Liver (tissue), 9 donors: ENCODE data around the gene TRIOBP. TPM values are rescaled to one million over a fixed set of nuclear protein-coding genes. Genes with fewer than 3 reads are reported as not detected.

Experiments used
- DNase-seq: peaks from one replicate; pipeline ENCODE4 v3.0.0-alpha.2; 2017; ENCODE audit warnings: low spot score
- H3K27ac ChIP-seq, 2 donors: one replicate each; pipeline ENCODE4 v1.7.0; 2013; ENCODE audit warnings: inconsistent platforms in 2 of 2, low read length in 2 of 2, control low read depth in 1 of 2, low read depth in 1 of 2, mild to moderate bottlenecking in 1 of 2
- H3K27me3 ChIP-seq, 4 donors: one replicate each; pipeline versions ENCODE4 v1.6.1 to v1.7.0; 2013; ENCODE audit warnings: low read length in 3 of 4, inconsistent platforms in 1 of 4, mild to moderate bottlenecking in 1 of 4, moderate library complexity in 1 of 4; ENCODE audit not compliant: control insufficient read depth in 4 of 4, insufficient read depth in 4 of 4
- H3K36me3 ChIP-seq, 4 donors: one replicate each; pipeline versions ENCODE4 v1.6.1 to v1.7.0; 2013; ENCODE audit warnings: low read length in 3 of 4, mild to moderate bottlenecking in 3 of 4, low read depth in 1 of 4, moderate library complexity in 1 of 4; ENCODE audit not compliant: control insufficient read depth in 4 of 4, insufficient read depth in 3 of 4
- H3K4me1 ChIP-seq, 4 donors: one replicate each; pipeline versions ENCODE4 v1.6.1 to v1.7.0; 2013; ENCODE audit warnings: low read length in 3 of 4, mild to moderate bottlenecking in 3 of 4, moderate library complexity in 1 of 4; ENCODE audit not compliant: control insufficient read depth in 4 of 4, insufficient read depth in 4 of 4
- H3K4me3 ChIP-seq, 3 donors: one replicate each; pipeline versions ENCODE4 v1.6.1 to v1.7.0; 2013; ENCODE audit warnings: low read length in 3 of 3, control low read depth in 1 of 3, low read depth in 1 of 3, mild to moderate bottlenecking in 1 of 3
- H3K9ac ChIP-seq, 2 donors: one replicate each; pipeline ENCODE4 v1.7.0; 2013; ENCODE audit warnings: low read length in 2 of 2, mild to moderate bottlenecking in 2 of 2, moderate library complexity in 2 of 2, control low read depth in 1 of 2, low read depth in 1 of 2
- H3K9me3 ChIP-seq, 4 donors: one replicate each; pipeline versions ENCODE4 v1.6.1 to v1.7.0; 2013; ENCODE audit warnings: low read length in 3 of 4; ENCODE audit not compliant: control insufficient read depth in 4 of 4
- EGR1 ChIP-seq, 2 donors: IDR thresholded peaks; 2 replicates each; pipeline ENCODE4 v1.6.1; 2016 to 2018; ENCODE audit warnings: antibody characterized with exemption in 2 of 2, low read depth in 2 of 2
- FOXA1 ChIP-seq: IDR thresholded peaks from 2 replicates; pipeline ENCODE4 v1.6.1; 2016; ENCODE audit warnings: antibody characterized with exemption
- FOXA2 ChIP-seq: IDR thresholded peaks from 2 replicates; pipeline ENCODE4 v1.6.1; 2016; ENCODE audit warnings: antibody characterized with exemption
- GABPA ChIP-seq, 2 donors: IDR thresholded peaks in 1 of 2; conservative IDR thresholded peaks in 1 of 2; 2 replicates each; pipeline ENCODE4 v1.6.1; 2016; ENCODE audit warnings: antibody characterized with exemption in 2 of 2, mild to moderate bottlenecking in 1 of 2, moderate library complexity in 1 of 2
- HNF4G ChIP-seq: IDR thresholded peaks from 2 replicates; pipeline ENCODE4 v1.6.1; 2016; ENCODE audit warnings: antibody characterized with exemption
- NR2F2 ChIP-seq: IDR thresholded peaks from 2 replicates; pipeline ENCODE4 v1.6.1; 2016; ENCODE audit warnings: antibody characterized with exemption
- RAD21 ChIP-seq, 2 donors: IDR thresholded peaks; 2 replicates each; pipeline ENCODE4 v1.6.1; 2016; ENCODE audit warnings: antibody characterized with exemption in 2 of 2, mild to moderate bottlenecking in 2 of 2
- RXRA ChIP-seq, 2 donors: IDR thresholded peaks; 2 replicates each; pipeline ENCODE4 v1.6.1; 2017 to 2018; ENCODE audit warnings: antibody characterized with exemption in 2 of 2, mild to moderate bottlenecking in 1 of 2
- SP1 ChIP-seq: IDR thresholded peaks from 2 replicates; pipeline ENCODE4 v1.6.1; 2018; ENCODE audit warnings: antibody characterized with exemption, mild to moderate bottlenecking
- TAF1 ChIP-seq: conservative IDR thresholded peaks from 2 replicates; pipeline ENCODE4 v1.6.1; 2016; ENCODE audit warnings: antibody characterized with exemption, mild to moderate bottlenecking
- WGBS: extraction: QIAGEN DNeasy Blood & Tissue Kit; methylation state at CpG from one replicate; pipeline ENCODE4 v1.1.7; 2013; 5-methylcytosine and 5-hydroxymethylcytosine counted together
- polyA plus RNA-seq, 2 donors: library from polyadenylated mRNA; stranded (reverse) in 1 of 2; unstranded in 1 of 2; fragments of 200-250 nt in 1 of 2; fragments of >200 nt in 1 of 2; fragmentation: Nextera tagmentation in 1 of 2; extraction: Ambion mirVana in 1 of 2; gene quantifications; one replicate each; pipeline versions ENCODE4 v1.2.1 to v1.2.3, GENCODE V29; 2013 to 2015
- total RNA-seq, 2 donors: library from RNA; depleted of rRNA; stranded (reverse); fragments of >200 nt; gene quantifications; one replicate each; pipeline ENCODE4 v1.2.3, GENCODE V29; 2014
- TF ChIP-seq, protein P1 (sequence below): IDR thresholded peaks from 2 replicates; pipeline ENCODE4 v1.6.1; 2016; ENCODE audit warnings: antibody characterized with exemption
- TF ChIP-seq, protein P2 (sequence below): IDR thresholded peaks from 2 replicates; pipeline ENCODE4 v1.6.1; 2016; ENCODE audit warnings: antibody characterized with exemption
- TF ChIP-seq, protein P3 (sequence below): IDR thresholded peaks from 2 replicates; pipeline ENCODE4 v1.6.1; 2016; ENCODE audit warnings: antibody characterized with exemption, mild to moderate bottlenecking
- TF ChIP-seq, protein P4 (sequence below): IDR thresholded peaks from 2 replicates; pipeline ENCODE4 v1.6.1; 2016; ENCODE audit warnings: antibody characterized with exemption
- TF ChIP-seq, protein P5 (sequence below): fragments of 150-350 bp; IDR thresholded peaks from 2 replicates; pipeline ENCODE4 v1.5.1; 2017; ENCODE audit warnings: improper control_type of control experiment, low read depth, low read length; ENCODE audit not compliant: missing input control
- donor health status: healthy.
- donor health status: healthy.
- donor health status: healthy.
- donor health status: healthy.
- donor health status: healthy.

Gene TRIOBP
- total and polyA plus RNA-seq, 4 donors = 4.8 to 41.1 (median 21.6) TPM

GRCh38 chr22:37809672-37810333 is 113.0 kb downstream of the TRIOBP start:
- WGBS = 92% methylated on average over 5 of the region's 5 CpGs
- Histone ChIP-seq H3K4me3 (no peak overlapping the region), H3K9ac (no peak overlapping the region)

More at GRCh38 chr22:37809672-37810333, 113.0 kb downstream of the TRIOBP start:
- H3K27me3 ChIP-seq = no peaks in the 10 kb centered on the region
- no peak for DNase-seq
- H3K9me3 ChIP-seq = no peaks in the 10 kb centered on the region
- peaks cover 5 to 35% (median 31%) of the 10 kb centered on the region in 4 donors for H3K4me1 ChIP-seq
- TF ChIP-seq, protein P1, sequence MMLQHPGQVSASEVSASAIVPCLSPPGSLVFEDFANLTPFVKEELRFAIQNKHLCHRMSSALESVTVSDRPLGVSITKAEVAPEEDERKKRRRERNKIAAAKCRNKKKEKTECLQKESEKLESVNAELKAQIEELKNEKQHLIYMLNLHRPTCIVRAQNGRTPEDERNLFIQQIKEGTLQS = no peak
- TF ChIP-seq GABPA (IDR thresholded peaks at IDR 0.05 in 1 of 2, conservative IDR thresholded peaks at IDR 0.05 in 1 of 2) (no peak), EGR1 (IDR thresholded peaks at IDR 0.05; ENCODE audit: low read depth in 2 of 2) (no peak), FOXA1 (no peak), FOXA2 (no peak), NR2F2 (no peak), RAD21 (IDR thresholded peaks at IDR 0.05) (no peak), SP1 (no peak), RXRA (IDR thresholded peaks at IDR 0.05) (no peak), HNF4G (no peak), TAF1 (no peak)
- TF ChIP-seq, protein P2, sequence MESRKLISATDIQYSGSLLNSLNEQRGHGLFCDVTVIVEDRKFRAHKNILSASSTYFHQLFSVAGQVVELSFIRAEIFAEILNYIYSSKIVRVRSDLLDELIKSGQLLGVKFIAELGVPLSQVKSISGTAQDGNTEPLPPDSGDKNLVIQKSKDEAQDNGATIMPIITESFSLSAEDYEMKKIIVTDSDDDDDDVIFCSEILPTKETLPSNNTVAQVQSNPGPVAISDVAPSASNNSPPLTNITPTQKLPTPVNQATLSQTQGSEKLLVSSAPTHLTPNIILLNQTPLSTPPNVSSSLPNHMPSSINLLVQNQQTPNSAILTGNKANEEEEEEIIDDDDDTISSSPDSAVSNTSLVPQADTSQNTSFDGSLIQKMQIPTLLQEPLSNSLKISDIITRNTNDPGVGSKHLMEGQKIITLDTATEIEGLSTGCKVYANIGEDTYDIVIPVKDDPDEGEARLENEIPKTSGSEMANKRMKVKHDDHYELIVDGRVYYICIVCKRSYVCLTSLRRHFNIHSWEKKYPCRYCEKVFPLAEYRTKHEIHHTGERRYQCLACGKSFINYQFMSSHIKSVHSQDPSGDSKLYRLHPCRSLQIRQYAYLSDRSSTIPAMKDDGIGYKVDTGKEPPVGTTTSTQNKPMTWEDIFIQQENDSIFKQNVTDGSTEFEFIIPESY = no peak
- TF ChIP-seq, protein P3, sequence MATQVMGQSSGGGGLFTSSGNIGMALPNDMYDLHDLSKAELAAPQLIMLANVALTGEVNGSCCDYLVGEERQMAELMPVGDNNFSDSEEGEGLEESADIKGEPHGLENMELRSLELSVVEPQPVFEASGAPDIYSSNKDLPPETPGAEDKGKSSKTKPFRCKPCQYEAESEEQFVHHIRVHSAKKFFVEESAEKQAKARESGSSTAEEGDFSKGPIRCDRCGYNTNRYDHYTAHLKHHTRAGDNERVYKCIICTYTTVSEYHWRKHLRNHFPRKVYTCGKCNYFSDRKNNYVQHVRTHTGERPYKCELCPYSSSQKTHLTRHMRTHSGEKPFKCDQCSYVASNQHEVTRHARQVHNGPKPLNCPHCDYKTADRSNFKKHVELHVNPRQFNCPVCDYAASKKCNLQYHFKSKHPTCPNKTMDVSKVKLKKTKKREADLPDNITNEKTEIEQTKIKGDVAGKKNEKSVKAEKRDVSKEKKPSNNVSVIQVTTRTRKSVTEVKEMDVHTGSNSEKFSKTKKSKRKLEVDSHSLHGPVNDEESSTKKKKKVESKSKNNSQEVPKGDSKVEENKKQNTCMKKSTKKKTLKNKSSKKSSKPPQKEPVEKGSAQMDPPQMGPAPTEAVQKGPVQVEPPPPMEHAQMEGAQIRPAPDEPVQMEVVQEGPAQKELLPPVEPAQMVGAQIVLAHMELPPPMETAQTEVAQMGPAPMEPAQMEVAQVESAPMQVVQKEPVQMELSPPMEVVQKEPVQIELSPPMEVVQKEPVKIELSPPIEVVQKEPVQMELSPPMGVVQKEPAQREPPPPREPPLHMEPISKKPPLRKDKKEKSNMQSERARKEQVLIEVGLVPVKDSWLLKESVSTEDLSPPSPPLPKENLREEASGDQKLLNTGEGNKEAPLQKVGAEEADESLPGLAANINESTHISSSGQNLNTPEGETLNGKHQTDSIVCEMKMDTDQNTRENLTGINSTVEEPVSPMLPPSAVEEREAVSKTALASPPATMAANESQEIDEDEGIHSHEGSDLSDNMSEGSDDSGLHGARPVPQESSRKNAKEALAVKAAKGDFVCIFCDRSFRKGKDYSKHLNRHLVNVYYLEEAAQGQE = no peak
- TF ChIP-seq, protein P4, sequence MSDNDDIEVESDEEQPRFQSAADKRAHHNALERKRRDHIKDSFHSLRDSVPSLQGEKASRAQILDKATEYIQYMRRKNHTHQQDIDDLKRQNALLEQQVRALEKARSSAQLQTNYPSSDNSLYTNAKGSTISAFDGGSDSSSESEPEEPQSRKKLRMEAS = no peak
- TF ChIP-seq, protein P5, sequence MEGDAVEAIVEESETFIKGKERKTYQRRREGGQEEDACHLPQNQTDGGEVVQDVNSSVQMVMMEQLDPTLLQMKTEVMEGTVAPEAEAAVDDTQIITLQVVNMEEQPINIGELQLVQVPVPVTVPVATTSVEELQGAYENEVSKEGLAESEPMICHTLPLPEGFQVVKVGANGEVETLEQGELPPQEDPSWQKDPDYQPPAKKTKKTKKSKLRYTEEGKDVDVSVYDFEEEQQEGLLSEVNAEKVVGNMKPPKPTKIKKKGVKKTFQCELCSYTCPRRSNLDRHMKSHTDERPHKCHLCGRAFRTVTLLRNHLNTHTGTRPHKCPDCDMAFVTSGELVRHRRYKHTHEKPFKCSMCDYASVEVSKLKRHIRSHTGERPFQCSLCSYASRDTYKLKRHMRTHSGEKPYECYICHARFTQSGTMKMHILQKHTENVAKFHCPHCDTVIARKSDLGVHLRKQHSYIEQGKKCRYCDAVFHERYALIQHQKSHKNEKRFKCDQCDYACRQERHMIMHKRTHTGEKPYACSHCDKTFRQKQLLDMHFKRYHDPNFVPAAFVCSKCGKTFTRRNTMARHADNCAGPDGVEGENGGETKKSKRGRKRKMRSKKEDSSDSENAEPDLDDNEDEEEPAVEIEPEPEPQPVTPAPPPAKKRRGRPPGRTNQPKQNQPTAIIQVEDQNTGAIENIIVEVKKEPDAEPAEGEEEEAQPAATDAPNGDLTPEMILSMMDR = no peak
- H3K27ac ChIP-seq = no peak overlapping the region
- peaks cover 0 to 6% (median 1%) of the 10 kb centered on the region in 4 donors for H3K36me3 ChIP-seq
